NCI-H82 treated with DMSO at 0.1 percent for 48 hours (cell line): ENCODE measurements around the gene EXT2.

Source experiments
- DNase-seq: peaks from one replicate; lab custom pipeline; 2025; ENCODE audit not compliant: unreplicated experiment; lab: John Stamatoyannopoulos, UW

Gene EXT2

GRCh38 chr11:44235765-44236201, 140.3 kb downstream of the EXT2 start:
- DNase-seq, result no peak

GRCh38 chr11:44236296-44236695, 140.8 kb downstream of the EXT2 start:
- DNase-seq, result no peak

GRCh38 chr11:44237156-44237555, 141.7 kb downstream of the EXT2 start:
- DNase-seq, result no peak

- DNase-seq, result no peak
These were observed 146.4 kb downstream of the EXT2 start for GRCh38 chr11:44241851-44242250.

GRCh38 chr11:44243086-44243485, 147.6 kb downstream of the EXT2 start:
- no peak for DNase-seq

- DNase-seq, result no peak
These were observed 148.3 kb downstream of the EXT2 start for GRCh38 chr11:44243595-44244343.

- no peak for DNase-seq
These were observed 149.3 kb downstream of the EXT2 start for GRCh38 chr11:44244639-44245310.

GRCh38 chr11:44246726-44247125, 151.2 kb downstream of the EXT2 start:
- no peak for DNase-seq

GRCh38 chr11:44247508-44247907, 152.0 kb downstream of the EXT2 start:
- no peak for DNase-seq

- DNase-seq, result no peak
These were observed 152.6 kb downstream of the EXT2 start for GRCh38 chr11:44248109-44248508.

- no peak for DNase-seq
These were observed 154.9 kb downstream of the EXT2 start for GRCh38 chr11:44250421-44250820.

GRCh38 chr11:44252999-44253602, 157.6 kb downstream of the EXT2 start:
- no peak for DNase-seq

- no peak for DNase-seq
These were observed 160.1 kb downstream of the EXT2 start for GRCh38 chr11:44255406-44256071.

- no peak for DNase-seq
These were observed 161.3 kb downstream of the EXT2 start for GRCh38 chr11:44256673-44257291.

- no peak for DNase-seq
These were observed 162.1 kb downstream of the EXT2 start for GRCh38 chr11:44257338-44258189.

GRCh38 chr11:44258190-44258489, 162.7 kb downstream of the EXT2 start:
- no peak for DNase-seq

- DNase-seq, result no peak
These were observed 163.5 kb downstream of the EXT2 start for GRCh38 chr11:44258839-44259420.

GRCh38 chr11:44260081-44260480, 164.6 kb downstream of the EXT2 start:
- DNase-seq, result no peak

- no peak for DNase-seq
These were observed 166.5 kb downstream of the EXT2 start for GRCh38 chr11:44261800-44262591.
